NCI-H446 treated with DMSO at 0.1 percent for 48 hours (cell line): ENCODE results near the gene DACT1.

Experiments
- DNase-seq: peaks from one replicate; lab custom pipeline; 2025; lab: John Stamatoyannopoulos, UW

DACT1 gene

DNA sequence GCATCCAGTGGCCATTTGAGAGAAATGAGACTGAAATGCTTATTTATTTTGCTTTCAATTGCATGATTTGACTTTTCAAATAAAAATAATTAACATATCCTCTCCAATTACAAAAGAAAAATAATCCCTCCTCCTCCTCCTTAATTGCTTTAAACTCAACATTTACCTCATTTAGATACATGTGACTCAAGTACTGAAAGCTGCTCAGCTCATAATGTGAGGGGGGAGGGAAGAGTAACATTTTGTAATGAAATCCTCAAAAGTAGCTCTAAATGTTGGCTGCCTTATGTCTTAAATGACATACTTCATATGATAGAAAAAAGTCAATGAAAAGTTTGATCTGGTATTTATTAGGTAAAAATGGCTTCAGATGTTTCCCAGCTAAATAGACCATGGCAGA lies 29.0 kb downstream of the DACT1 start:
- DNase-seq = no peak

GRCh38 chr14:58667900-58668299 lies 30.1 kb downstream of the DACT1 start:
- DNase-seq = no peak

GRCh38 chr14:58668848-58669480 lies 31.2 kb downstream of the DACT1 start:
- no peak for DNase-seq

DNA sequence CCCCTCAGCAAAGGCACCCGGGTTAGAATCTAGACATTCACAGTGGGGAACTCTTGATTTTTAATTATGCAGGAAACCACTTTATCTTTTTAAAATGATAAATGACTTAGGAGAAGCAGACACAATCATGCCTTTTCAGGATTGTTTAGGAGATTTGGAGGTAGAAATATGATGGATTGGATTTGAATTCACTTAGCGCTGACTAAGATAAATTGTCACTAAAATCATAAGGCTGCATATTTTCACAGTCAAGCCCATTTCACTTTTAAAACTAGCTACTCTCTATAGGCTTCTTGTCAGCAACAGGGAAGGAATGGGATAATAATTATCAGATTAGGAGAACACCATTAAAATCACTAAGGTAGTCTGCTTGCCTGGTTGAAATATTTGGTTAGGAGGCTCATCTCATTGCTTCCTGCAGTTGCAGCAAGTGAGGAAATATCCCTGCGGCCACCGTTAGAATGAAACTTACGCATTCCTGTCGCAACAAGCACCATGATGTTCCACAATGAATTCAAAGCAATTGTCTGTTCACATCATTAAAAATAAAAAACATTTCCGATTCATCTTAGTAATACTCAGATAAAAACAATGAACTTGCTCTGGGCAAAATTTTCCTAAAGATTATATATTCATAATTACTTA lies 31.9 kb downstream of the DACT1 start:
- no peak for DNase-seq

GRCh38 chr14:58671024-58671423 lies 33.3 kb downstream of the DACT1 start:
- no peak for DNase-seq

DNA sequence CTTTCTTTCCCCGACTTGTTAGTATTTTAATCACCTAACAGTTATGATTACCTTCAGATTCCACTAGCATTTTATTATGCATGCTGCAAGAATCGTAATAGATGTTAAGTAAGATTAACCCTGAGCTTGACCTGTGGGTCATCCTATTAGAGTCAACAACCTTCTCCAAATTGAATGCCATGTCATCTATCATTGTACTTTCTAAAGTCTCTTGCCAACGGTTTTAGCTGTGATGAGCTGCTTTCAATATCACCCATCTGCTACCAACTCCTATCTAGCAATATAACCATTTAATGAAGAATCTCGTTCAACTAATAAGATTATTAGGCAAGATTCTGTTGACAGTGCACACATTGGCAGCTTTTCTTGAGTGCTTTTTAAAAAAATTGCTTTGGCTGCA lies 33.7 kb downstream of the DACT1 start:
- DNase-seq = no peak

- no peak for DNase-seq
Measured at GRCh38 chr14:58673722-58674121, 36.0 kb downstream of the DACT1 start.

- no peak for DNase-seq
Measured at GRCh38 chr14:58677001-58677400, 39.2 kb downstream of the DACT1 start.

DNA sequence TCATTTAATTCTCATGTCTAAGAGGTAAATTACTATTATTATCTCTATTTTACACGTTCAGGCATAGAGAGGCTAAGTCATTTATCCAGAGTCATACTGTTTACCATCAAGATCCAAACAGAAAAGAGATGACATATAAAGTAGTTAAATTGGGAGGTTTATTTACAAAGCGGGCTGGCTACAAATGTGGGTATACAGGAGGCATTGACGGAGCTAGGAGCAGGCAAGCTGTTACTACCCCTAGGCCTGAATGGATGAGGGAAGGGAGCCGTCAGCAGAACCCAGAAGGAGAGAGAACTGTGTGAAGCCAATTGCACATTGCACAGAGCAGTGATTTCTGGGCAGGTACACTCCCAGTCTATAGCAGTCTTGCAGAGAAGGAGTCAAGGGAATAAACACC lies 39.8 kb downstream of the DACT1 start:
- no peak for DNase-seq

DNA sequence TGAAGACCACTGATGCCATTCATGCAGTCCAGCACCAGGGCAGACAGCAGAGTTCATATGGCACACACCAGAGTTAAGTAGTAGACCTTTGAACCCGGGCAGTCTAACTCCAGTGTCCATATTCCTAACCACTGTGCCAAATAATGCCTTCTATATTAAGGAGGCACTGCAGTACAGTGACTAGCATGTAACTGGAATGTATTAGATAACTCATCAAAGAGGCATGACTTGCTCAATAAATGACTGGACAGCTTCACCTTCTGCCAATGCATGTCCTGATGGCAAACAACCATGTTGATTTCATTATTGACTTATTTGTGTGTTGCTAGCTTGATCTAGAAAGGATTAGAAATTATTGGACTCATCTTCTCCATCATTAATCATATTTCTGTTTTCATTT lies 40.2 kb downstream of the DACT1 start:
- no peak for DNase-seq

- no peak for DNase-seq
Measured at GRCh38 chr14:58680698-58681097, 42.9 kb downstream of the DACT1 start.

DNA sequence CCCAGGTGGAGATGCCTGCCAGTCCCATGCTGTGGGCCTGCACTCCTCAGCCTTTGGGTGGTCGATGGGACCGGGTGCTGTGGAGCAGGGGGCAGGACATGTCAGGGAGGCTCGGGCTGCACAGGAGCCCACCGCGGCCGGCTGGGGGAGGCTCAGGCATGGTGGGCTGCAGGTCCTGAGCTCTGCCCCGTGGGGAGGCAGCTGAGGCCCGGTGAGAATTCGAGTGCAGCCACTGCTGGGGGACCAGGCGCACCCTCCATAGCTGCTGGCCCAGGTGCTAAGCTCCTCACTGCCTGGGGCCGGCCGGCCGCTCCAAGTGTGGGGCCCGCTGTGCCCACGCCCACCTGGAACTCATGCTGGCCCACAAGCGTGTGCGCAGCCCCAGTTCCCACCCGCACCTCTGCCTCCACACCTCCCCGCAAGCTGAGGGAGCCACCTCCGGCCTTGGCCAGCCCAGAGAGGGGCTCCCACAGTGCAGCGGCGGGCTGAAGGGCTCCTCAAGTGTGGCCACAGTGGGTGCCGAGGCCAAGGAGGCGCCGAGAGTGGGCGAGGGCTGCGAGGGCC lies 49.6 kb downstream of the DACT1 start:
- DNase-seq = no peak

DNA sequence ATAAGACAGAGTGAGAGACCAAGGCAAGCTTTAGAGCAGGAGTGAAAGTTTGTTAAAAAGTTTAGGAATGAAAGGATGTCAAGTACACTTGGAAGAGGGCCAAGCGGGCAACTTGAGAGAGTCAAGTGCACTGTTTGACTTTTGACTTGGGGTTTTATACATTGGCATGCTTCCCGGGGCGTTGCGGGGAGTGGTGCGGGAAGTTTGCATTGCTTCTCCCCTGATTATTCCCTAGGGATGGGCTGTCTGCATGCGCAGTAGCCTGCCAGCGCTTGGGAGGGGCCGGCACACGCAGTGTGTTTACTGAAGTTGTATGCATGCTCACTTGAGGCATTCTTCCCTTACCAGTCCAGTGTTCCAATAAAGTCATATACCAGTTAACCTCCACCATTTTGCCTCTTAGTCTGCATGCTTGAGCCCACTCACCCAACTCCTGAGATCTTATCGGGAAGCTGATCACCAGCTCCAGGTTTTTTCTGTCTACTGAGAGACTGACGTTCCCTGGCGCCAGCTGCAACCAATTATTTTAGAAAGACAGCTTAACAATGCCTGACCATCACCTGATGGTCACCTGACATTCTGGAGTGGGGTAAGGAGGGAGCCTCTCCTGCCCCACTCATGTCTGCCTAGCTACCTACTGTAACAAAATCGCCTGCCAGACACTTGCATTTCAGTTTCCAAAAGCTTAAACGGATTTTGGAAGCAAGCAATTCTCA lies 53.2 kb downstream of the DACT1 start:
- no peak for DNase-seq

DNA sequence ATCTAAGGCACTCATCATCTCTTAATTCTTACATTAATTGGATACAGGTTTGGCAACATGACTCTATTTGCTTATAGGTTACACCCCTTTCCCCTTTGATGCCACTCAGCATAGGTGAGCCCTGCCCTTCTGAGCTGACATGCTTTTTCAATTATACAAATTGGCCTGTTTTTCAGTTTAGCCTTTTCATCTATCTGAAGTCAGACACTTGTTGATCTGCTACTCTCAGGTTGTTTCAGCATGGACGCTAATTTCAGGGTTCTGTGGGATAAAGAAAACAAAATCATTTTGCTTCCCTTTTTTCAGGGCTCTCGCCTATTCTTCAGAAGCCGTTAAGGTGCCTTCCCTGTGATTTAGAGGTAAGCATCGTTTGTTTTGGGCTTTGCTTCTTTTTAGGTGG lies 55.3 kb downstream of the DACT1 start:
- no peak for DNase-seq

DNA sequence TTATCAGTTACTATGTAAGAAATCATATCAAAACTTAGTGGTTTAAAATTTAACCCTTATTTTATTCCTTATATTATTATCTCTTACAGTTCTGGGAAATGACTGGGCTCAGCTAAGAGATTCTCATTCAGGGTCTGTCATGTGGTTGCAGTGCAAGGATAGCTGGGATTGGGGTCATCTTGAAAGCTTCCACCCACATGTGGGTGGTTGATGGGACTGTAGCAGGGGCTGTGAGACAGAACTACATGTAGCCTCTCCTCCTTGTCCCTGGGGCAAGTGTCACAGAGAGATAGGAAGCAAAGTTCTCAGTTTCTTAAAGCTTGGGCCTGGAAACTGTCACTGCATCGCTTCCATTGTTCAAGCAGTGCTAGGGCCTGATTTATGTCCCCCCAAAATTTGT lies 57.8 kb downstream of the DACT1 start:
- no peak for DNase-seq

DNA sequence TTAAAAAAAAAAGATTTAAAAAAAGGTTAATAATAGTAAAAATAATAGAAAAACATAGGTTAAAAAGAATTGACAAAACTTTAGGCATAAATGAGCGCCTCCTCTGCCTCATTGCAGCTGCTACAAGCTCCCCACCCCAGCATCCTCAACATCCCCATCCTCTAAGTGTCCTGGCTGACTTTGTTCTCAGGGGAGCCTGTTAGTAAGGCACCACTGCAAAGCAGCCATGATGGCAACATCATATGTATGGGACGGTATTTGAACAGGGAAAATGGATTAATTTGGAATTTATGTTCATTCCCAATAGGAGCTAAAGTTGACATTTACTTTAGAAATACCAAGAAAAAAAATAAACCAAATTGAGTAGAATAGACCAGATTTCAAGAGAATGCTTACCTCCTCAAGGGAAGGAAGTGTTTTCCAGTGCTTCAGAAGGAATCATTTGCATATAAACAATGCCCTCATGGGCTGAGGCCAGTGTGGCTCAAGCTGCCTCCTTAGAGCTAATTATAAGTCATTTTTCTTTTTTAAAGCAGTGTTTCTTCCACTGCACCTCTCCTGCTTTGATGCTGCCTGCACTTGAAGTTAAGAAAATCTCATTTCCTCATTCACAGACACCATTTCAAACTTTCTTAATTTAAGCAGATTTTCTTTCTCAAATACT lies 59.6 kb downstream of the DACT1 start:
- no peak for DNase-seq
